SK-N-SH (cell line): ENCODE data around the gene NANOS2. TPM values are rescaled to one million over a fixed set of nuclear protein-coding genes. Genes with fewer than 3 reads are reported as not detected.
A peak's percentile ranks its signal among the peaks of the same experiment; 100 is the strongest.

Experiments
- CTCF ChIP-seq: fragments of 200-600 bp; sonication (generic); IDR thresholded peaks from 2 replicates; pipeline ENCODE4 v1.6.1; 2017; ENCODE audit warnings: antibody characterized with exemption, mild to moderate bottlenecking, moderate library complexity
- ELF1 ChIP-seq: IDR thresholded peaks from 2 replicates; pipeline ENCODE4 v1.4.0; 2012
- EP300 ChIP-seq, 2 experiments: IDR thresholded peaks; 2 replicates each; pipeline versions ENCODE4 v1.4.0 to v1.6.1; 2012; ENCODE audit warnings: borderline replicate concordance in 1 of 2, low read depth in 1 of 2, low read length in 1 of 2
- GABPA ChIP-seq: IDR thresholded peaks from 2 replicates; pipeline ENCODE4 v1.4.0; 2012; ENCODE audit warnings: low read depth, mild to moderate bottlenecking
- IRF3 ChIP-seq: fragments of 150-350 bp; IDR thresholded peaks from 2 replicates; pipeline ENCODE4 v1.6.1; 2016; ENCODE audit warnings: mild to moderate bottlenecking, low read depth, low read length
- RAD21 ChIP-seq: IDR thresholded peaks from 2 replicates; pipeline ENCODE4 v1.6.1; 2012; ENCODE audit warnings: mild to moderate bottlenecking, low read length
- RCOR1 ChIP-seq: fragments of 150-350 bp; IDR thresholded peaks from 2 replicates; pipeline ENCODE4 v1.6.1; 2017; ENCODE audit warnings: antibody characterized with exemption, low read length
- REST ChIP-seq: IDR thresholded peaks from 2 replicates; pipeline ENCODE4 v1.6.1; 2012; ENCODE audit warnings: mild to moderate bottlenecking, low read depth, low read length, moderate library complexity
- RFX5 ChIP-seq: IDR thresholded peaks from 2 replicates; pipeline ENCODE4 v1.6.1; 2012; ENCODE audit warnings: mild to moderate bottlenecking, improper control_type of control experiment, low read length
- SIN3A ChIP-seq: IDR thresholded peaks from 2 replicates; pipeline ENCODE4 v1.6.1; 2012; ENCODE audit warnings: low read depth, mild to moderate bottlenecking, low read length, moderate library complexity, borderline replicate concordance
- TAF1 ChIP-seq: IDR thresholded peaks from 2 replicates; pipeline ENCODE4 v1.6.1; 2012; ENCODE audit warnings: low read depth, mild to moderate bottlenecking, low read length, moderate library complexity, borderline replicate concordance
- USF1 ChIP-seq: IDR thresholded peaks from 2 replicates; pipeline ENCODE4 v1.4.0; 2012; ENCODE audit warnings: low read depth, borderline replicate concordance
- USF2 ChIP-seq: fragments of 150-350 bp; IDR thresholded peaks from 2 replicates; pipeline ENCODE4 v1.6.1; 2017; ENCODE audit warnings: antibody characterized with exemption, low read length, low read depth, borderline replicate concordance
- YY1 ChIP-seq: IDR thresholded peaks from 2 replicates; pipeline ENCODE4 v1.4.0; 2012; ENCODE audit warnings: low read depth, mild to moderate bottlenecking
- polyA plus RNA-seq, 3 experiments: library from polyadenylated mRNA; depleted of rRNA; stranded (reverse); fragments of >200 nt; gene quantifications; 2 replicates each; pipeline ENCODE4 v1.2.3, GENCODE V29; 2012
- TF ChIP-seq, protein P1 (sequence below): IDR thresholded peaks from 2 replicates; pipeline ENCODE4; 2012
- TF ChIP-seq, protein P2 (sequence below): IDR thresholded peaks from 2 replicates; pipeline ENCODE4 v1.4.0; 2012; ENCODE audit warnings: low read depth, borderline replicate concordance

The NANOS2 gene
- polyA plus RNA-seq, 1 of the 3 experiments (the other 2 are of a cell fraction), result not detected

- TF ChIP-seq REST (peak; percentile 33; the same call in 1 of the 2 replicates), CTCF (peak; percentile 99), SIN3A (no peak), YY1 (no peak), RFX5 (no peak), RAD21 (peak; percentile 74), USF1 (no peak), TAF1 (peak; percentile 11; the same call in 1 of the 2 replicates), GABPA (no peak), IRF3 (no peak), RCOR1 (peak; percentile 64), USF2 (no peak), EP300 (IDR thresholded peaks at IDR 0.05; ENCODE audit: borderline replicate concordance in 1 of 2, low read depth in 1 of 2, low read length in 1 of 2) (no peak), ELF1 (no peak)
- TF ChIP-seq, protein P1, sequence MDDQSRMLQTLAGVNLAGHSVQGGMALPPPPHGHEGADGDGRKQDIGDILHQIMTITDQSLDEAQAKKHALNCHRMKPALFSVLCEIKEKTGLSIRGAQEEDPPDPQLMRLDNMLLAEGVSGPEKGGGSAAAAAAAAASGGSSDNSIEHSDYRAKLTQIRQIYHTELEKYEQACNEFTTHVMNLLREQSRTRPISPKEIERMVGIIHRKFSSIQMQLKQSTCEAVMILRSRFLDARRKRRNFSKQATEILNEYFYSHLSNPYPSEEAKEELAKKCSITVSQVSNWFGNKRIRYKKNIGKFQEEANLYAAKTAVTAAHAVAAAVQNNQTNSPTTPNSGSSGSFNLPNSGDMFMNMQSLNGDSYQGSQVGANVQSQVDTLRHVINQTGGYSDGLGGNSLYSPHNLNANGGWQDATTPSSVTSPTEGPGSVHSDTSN, result no peak
- TF ChIP-seq, protein P2, sequence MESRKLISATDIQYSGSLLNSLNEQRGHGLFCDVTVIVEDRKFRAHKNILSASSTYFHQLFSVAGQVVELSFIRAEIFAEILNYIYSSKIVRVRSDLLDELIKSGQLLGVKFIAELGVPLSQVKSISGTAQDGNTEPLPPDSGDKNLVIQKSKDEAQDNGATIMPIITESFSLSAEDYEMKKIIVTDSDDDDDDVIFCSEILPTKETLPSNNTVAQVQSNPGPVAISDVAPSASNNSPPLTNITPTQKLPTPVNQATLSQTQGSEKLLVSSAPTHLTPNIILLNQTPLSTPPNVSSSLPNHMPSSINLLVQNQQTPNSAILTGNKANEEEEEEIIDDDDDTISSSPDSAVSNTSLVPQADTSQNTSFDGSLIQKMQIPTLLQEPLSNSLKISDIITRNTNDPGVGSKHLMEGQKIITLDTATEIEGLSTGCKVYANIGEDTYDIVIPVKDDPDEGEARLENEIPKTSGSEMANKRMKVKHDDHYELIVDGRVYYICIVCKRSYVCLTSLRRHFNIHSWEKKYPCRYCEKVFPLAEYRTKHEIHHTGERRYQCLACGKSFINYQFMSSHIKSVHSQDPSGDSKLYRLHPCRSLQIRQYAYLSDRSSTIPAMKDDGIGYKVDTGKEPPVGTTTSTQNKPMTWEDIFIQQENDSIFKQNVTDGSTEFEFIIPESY, result no peak
Measured at GRCh38 chr19:45882652-45883585, 31.7 kb downstream of the NANOS2 start (continued).
